ENCODE results near the gene ARSA.

ARSA gene

GRCh38 chr22:50576806-50577696, 50.9 kb downstream of the ARSA start:
- no peak for DNase-seq

GRCh38 chr22:50576070-50576469, 51.9 kb downstream of the ARSA start:
- DNase-seq = no peak

GRCh38 chr22:50575426-50575941, 52.5 kb downstream of the ARSA start:
- DNase-seq = no peak

All from NCI-H774 (cell line).